HG02885 (cell line): ENCODE results near the gene CD82.
A peak's percentile ranks its signal among the peaks of the same experiment; 100 is the strongest.

Experiments used
- ATAC-seq: cut with Tn5 transposase; IDR thresholded peaks from one replicate; pipeline ENCODE4 v1.9.1; 2021; ENCODE audit warnings: mild to moderate bottlenecking; ENCODE audit not compliant: unreplicated experiment, poor library complexity

CD82 gene

GRCh38 chr11:44557464-44557863 is 8.0 kb upstream of the CD82 start:
- ATAC-seq: no peak

GRCh38 chr11:44559207-44559939 is 6.1 kb upstream of the CD82 start:
- ATAC-seq: peak; percentile 80

- peak; percentile 14 for ATAC-seq
Observed at GRCh38 chr11:44559940-44560300, 5.5 kb upstream of the CD82 start.

GRCh38 chr11:44561275-44561805 is 4.1 kb upstream of the CD82 start:
- no peak for ATAC-seq

- no peak for ATAC-seq
Observed at GRCh38 chr11:44561964-44562734, 3.3 kb upstream of the CD82 start.

GRCh38 chr11:44562845-44563460 is 2.5 kb upstream of the CD82 start:
- ATAC-seq: no peak

- ATAC-seq: no peak
Observed at GRCh38 chr11:44563711-44564110, 1.8 kb upstream of the CD82 start.

GRCh38 chr11:44564166-44564565 is 1.3 kb upstream of the CD82 start:
- no peak for ATAC-seq

- no peak for ATAC-seq
Observed at GRCh38 chr11:44564670-44565210, 723 bp upstream of the CD82 start.

- no peak for ATAC-seq
Observed at GRCh38 chr11:44565953-44566949, 788 bp downstream of the CD82 start.

GRCh38 chr11:44566952-44567875 is 1.8 kb downstream of the CD82 start:
- ATAC-seq: no peak

GRCh38 chr11:44567876-44568256 is 2.4 kb downstream of the CD82 start:
- ATAC-seq: no peak

- no peak for ATAC-seq
Observed at GRCh38 chr11:44568331-44568657, 2.8 kb downstream of the CD82 start.

GRCh38 chr11:44568658-44569473 is 3.4 kb downstream of the CD82 start:
- ATAC-seq: peak; percentile 46

GRCh38 chr11:44570411-44571155 is 5.1 kb downstream of the CD82 start:
- ATAC-seq: no peak

GRCh38 chr11:44571871-44572270 is 6.4 kb downstream of the CD82 start:
- no peak for ATAC-seq

- no peak for ATAC-seq
Observed at GRCh38 chr11:44572436-44572835, 7.0 kb downstream of the CD82 start.
